ENCODE results near the gene SPNS1.
"Not testable (repeated sequence)": the region's sequence is repeated elsewhere in the genome, so short reads cannot be mapped to it uniquely, and the experiment has no call there.

DNA sequence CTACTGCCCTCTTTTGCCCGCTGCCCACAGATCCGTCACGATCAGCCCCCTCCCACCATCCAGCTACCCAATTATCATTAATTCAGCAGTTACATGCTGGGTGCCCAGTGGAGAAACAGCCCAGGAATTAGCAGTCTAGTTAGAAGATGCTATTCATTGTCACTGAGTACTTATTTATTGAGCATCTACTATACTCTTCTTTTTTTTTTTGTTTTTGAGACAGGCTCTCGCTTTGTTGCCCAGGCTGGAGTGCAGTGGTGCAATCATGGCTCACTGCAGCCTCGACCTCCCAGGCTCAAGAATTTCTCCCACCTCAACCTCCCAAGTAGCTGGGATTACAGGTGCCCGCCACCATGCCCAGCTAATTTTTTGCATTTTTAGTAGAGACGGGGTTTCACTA is 34.8 kb upstream of the SPNS1 start:
- TF ChIP-seq, protein P1, sequence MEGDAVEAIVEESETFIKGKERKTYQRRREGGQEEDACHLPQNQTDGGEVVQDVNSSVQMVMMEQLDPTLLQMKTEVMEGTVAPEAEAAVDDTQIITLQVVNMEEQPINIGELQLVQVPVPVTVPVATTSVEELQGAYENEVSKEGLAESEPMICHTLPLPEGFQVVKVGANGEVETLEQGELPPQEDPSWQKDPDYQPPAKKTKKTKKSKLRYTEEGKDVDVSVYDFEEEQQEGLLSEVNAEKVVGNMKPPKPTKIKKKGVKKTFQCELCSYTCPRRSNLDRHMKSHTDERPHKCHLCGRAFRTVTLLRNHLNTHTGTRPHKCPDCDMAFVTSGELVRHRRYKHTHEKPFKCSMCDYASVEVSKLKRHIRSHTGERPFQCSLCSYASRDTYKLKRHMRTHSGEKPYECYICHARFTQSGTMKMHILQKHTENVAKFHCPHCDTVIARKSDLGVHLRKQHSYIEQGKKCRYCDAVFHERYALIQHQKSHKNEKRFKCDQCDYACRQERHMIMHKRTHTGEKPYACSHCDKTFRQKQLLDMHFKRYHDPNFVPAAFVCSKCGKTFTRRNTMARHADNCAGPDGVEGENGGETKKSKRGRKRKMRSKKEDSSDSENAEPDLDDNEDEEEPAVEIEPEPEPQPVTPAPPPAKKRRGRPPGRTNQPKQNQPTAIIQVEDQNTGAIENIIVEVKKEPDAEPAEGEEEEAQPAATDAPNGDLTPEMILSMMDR (IDR thresholded peaks at IDR 0.05), result not testable (repeated sequence)
- not testable (repeated sequence) for TF ChIP-seq EZH2phosphoT487 (IDR thresholded peaks at IDR 0.05)
